Astrocyte (in vitro differentiated cells and primary cell): ENCODE data around the gene LAMA1. TPM values are rescaled to one million over a fixed set of nuclear protein-coding genes. Genes with fewer than 3 reads are reported as not detected.

Source experiments
- DNase-seq: peaks from one replicate; pipeline ENCODE4 v3.0.0-alpha.2; 2010; ENCODE audit warnings: low read depth
- FAIRE-seq: peaks from 2 replicates; lab custom pipeline; 2011; peaks lifted over from hg19 to GRCh38; lab: Jason Lieb, UNC
- H2AFZ ChIP-seq: 2 replicates; pipeline ENCODE4 v1.6.0; 2012; ENCODE audit warnings: low read depth, low read length, inconsistent platforms
- H3K27ac ChIP-seq: 2 replicates; pipeline ENCODE4 v1.5.1; 2011; ENCODE audit warnings: low read depth, low read length, inconsistent platforms
- H3K27me3 ChIP-seq: 2 replicates; pipeline ENCODE4 v1.6.0; 2011; ENCODE audit warnings: low read length, inconsistent platforms; ENCODE audit not compliant: insufficient read depth
- H3K36me3 ChIP-seq: 2 replicates; pipeline ENCODE4 v1.5.1; 2011; ENCODE audit warnings: low read length, inconsistent platforms; ENCODE audit not compliant: insufficient read depth
- H3K4me1 ChIP-seq: 2 replicates; pipeline ENCODE4 v1.5.1; 2011; ENCODE audit warnings: low read length, inconsistent platforms; ENCODE audit not compliant: insufficient read depth
- H3K4me2 ChIP-seq: 2 replicates; pipeline ENCODE4 v1.6.0; 2012; ENCODE audit warnings: low read length, inconsistent platforms
- H3K4me3 ChIP-seq: 2 replicates; pipeline ENCODE4 v1.5.1; 2011; ENCODE audit warnings: low read depth, mild to moderate bottlenecking, low read length, inconsistent platforms; ENCODE audit not compliant: insufficient read depth
- H3K79me2 ChIP-seq: 2 replicates; pipeline ENCODE4 v1.6.0; 2012; ENCODE audit warnings: mild to moderate bottlenecking, low read length, inconsistent platforms; ENCODE audit not compliant: insufficient read depth
- H3K9ac ChIP-seq: 2 replicates; pipeline ENCODE4 v1.6.0; 2012; ENCODE audit warnings: mild to moderate bottlenecking, low read length, inconsistent platforms
- H3K9me3 ChIP-seq: 2 replicates; pipeline ENCODE4 v1.5.1; 2012; ENCODE audit warnings: low read depth, mild to moderate bottlenecking, low read length, inconsistent platforms; ENCODE audit not compliant: insufficient read depth
- H4K20me1 ChIP-seq: 2 replicates; pipeline ENCODE4 v1.6.0; 2012; ENCODE audit warnings: low read length, inconsistent platforms; ENCODE audit not compliant: insufficient read depth
- H3K27ac Mint-ChIP-seq: one replicate; pipeline ENCODE4 v1.8.0; 2021; ENCODE audit warnings: mild to moderate bottlenecking, mixed read lengths; ENCODE audit not compliant: unreplicated experiment
- H3K27me3 Mint-ChIP-seq: one replicate; pipeline ENCODE4 v1.8.0; 2021; ENCODE audit warnings: low read depth, mixed read lengths; ENCODE audit not compliant: unreplicated experiment
- H3K36me3 Mint-ChIP-seq: one replicate; pipeline ENCODE4 v1.8.0; 2021; ENCODE audit warnings: low read depth, mixed read lengths; ENCODE audit not compliant: unreplicated experiment
- H3K4me1 Mint-ChIP-seq: one replicate; pipeline ENCODE4 v1.8.0; 2021; ENCODE audit warnings: low read depth, mixed read lengths; ENCODE audit not compliant: unreplicated experiment
- H3K4me3 Mint-ChIP-seq: one replicate; pipeline ENCODE4 v1.8.0; 2021; ENCODE audit warnings: mild to moderate bottlenecking, moderate library complexity, mixed read lengths; ENCODE audit not compliant: unreplicated experiment
- H3K9me3 Mint-ChIP-seq: one replicate; pipeline ENCODE4 v1.8.0; 2021; ENCODE audit warnings: mild to moderate bottlenecking, mixed read lengths; ENCODE audit not compliant: unreplicated experiment
- CTCF ChIP-seq: IDR thresholded peaks from 2 replicates; pipeline ENCODE4 v1.5.1; 2011; ENCODE audit warnings: low read depth, mild to moderate bottlenecking, inconsistent platforms, low read length, moderate library complexity; ENCODE audit not compliant: insufficient read depth
- EZH2 ChIP-seq: IDR thresholded peaks from 2 replicates; pipeline ENCODE4 v1.6.1; 2012; ENCODE audit warnings: mild to moderate bottlenecking, low read length, inconsistent platforms; ENCODE audit not compliant: insufficient read depth
- total RNA-seq: library from RNA; stranded (reverse); gene quantifications from 2 replicates; pipeline ENCODE4 v1.2.1, GENCODE V29; 2021

The LAMA1 gene
- total RNA-seq, 1 donor from 2014 or later, result 17.4 TPM

- H3K4me1 Mint-ChIP-seq, result peaks cover 9% of the 10 kb centered on the region
- H3K27me3 Mint-ChIP-seq, result peaks cover 2% of the 10 kb centered on the region
- no peaks in the 10 kb centered on the region for H3K36me3 ChIP-seq
- H3K9ac ChIP-seq, result no peak overlapping the region
- H3K9me3 Mint-ChIP-seq, result no peaks in the 10 kb centered on the region
- no peaks in the 10 kb centered on the region for H3K27me3 ChIP-seq
- peaks cover 9% of the 10 kb centered on the region for H3K4me1 ChIP-seq
- FAIRE-seq (no peak), DNase-seq (no peak)
- no peaks in the 10 kb centered on the region for H3K79me2 ChIP-seq
- TF ChIP-seq EZH2, result no peak
- TF ChIP-seq CTCF, result no peak
- peak overlapping the region; percentile 17 for H3K4me2 ChIP-seq
- no peak overlapping the region for H3K27ac ChIP-seq
- no peak overlapping the region for H3K27ac Mint-ChIP-seq
- no peaks in the 10 kb centered on the region for H3K9me3 ChIP-seq
- H2AFZ ChIP-seq, result no peak overlapping the region
- no peak overlapping the region for H3K4me3 Mint-ChIP-seq
- no peaks in the 10 kb centered on the region for H3K36me3 Mint-ChIP-seq
- H3K4me3 ChIP-seq, result no peak overlapping the region
- H4K20me1 ChIP-seq, result no peaks in the 10 kb centered on the region
Measured at GRCh38 chr18:7132356-7133150, 15.0 kb upstream of the LAMA1 start.

- Mint-ChIP-seq H3K27me3 (peaks cover 3% of the 10 kb centered on the region), H3K36me3 (no peaks in the 10 kb centered on the region), H3K4me1 (no peaks in the 10 kb centered on the region), H3K27ac (no peak overlapping the region), H3K9me3 (peaks cover 2% of the 10 kb centered on the region), H3K4me3 (no peak overlapping the region)
- H3K9me3 ChIP-seq, result no peaks in the 10 kb centered on the region
- H3K9ac ChIP-seq, result no peak overlapping the region
- H2AFZ ChIP-seq, result no peak overlapping the region
- H3K36me3 ChIP-seq, result no peaks in the 10 kb centered on the region
- no peaks in the 10 kb centered on the region for H4K20me1 ChIP-seq
- H3K79me2 ChIP-seq, result no peaks in the 10 kb centered on the region
- H3K27ac ChIP-seq, result no peak overlapping the region
- H3K27me3 ChIP-seq, result peaks cover 4% of the 10 kb centered on the region
- H3K4me3 ChIP-seq, result no peak overlapping the region
- DNase-seq (no peak), FAIRE-seq (no peak)
- no peaks in the 10 kb centered on the region for H3K4me1 ChIP-seq
- TF ChIP-seq CTCF (no peak), EZH2 (no peak)
- no peak overlapping the region for H3K4me2 ChIP-seq
Measured at GRCh38 chr18:7122376-7122775, 4.8 kb upstream of the LAMA1 start.

DNA sequence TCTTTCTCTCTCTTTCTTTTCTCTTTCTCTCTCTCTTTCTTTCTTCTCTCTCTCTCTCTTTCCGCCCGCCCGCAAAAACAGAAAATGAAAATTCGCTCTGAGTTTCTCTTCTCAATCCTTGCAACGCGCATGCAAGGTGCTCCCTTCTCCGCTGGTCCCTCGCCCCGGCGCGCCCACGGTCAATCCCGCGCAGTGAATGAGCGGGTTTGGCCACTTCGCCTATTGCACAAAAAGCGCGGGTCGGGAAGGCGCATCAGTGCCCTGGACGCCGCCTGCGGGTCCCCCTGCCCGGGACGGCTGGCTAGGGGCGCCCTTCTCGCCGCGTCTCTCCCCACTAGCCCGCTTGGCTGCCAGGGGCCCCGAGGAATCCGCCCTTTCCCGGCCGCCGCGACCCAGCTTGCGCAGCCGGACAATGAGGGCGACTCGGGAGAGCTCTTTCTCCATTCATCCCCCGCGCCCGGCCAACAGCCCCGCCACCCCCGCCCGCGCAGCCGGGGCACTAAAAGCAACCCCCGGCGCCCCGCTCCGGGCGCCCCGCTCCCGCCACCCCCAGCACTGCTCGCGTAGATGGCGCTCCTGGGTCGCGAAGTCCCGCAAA lies 706 bp downstream of the LAMA1 start:
- Mint-ChIP-seq H3K27me3 (peaks cover 9% of the 10 kb centered on the region), H3K36me3 (no peaks in the 10 kb centered on the region), H3K4me3 (peak overlapping the region; percentile 89), H3K4me1 (peaks cover 3% of the 10 kb centered on the region), H3K27ac (no peak overlapping the region), H3K9me3 (no peaks in the 10 kb centered on the region)
- TF ChIP-seq CTCF (no peak), EZH2 (peak; percentile 9)
- no peaks in the 10 kb centered on the region for H3K9me3 ChIP-seq
- H3K27me3 ChIP-seq, result peaks cover 8% of the 10 kb centered on the region
- H3K79me2 ChIP-seq, result no peaks in the 10 kb centered on the region
- H3K4me2 ChIP-seq, result peak overlapping the region; percentile 94
- peak overlapping the region; percentile 47 for H3K9ac ChIP-seq
- peaks cover 10% of the 10 kb centered on the region for H3K4me1 ChIP-seq
- H3K27ac ChIP-seq, result no peak overlapping the region
- no peaks in the 10 kb centered on the region for H3K36me3 ChIP-seq
- peak overlapping the region; percentile 86 for H2AFZ ChIP-seq
- FAIRE-seq (no peak), DNase-seq (no peak)
- H3K4me3 ChIP-seq, result peak overlapping the region; percentile 63
- H4K20me1 ChIP-seq, result no peaks in the 10 kb centered on the region
